GM23248 (cell line): ENCODE measurements around the gene CMKLR1.

Experiments
- EZH2 ChIP-seq: fragments of 200-600 bp; sonication (generic); IDR thresholded peaks from 2 replicates; pipeline ENCODE4 v1.6.1; 2018; ENCODE audit warnings: antibody characterized with exemption, mild to moderate bottlenecking; ENCODE audit not compliant: insufficient read depth, poor library complexity, severe bottlenecking
- EZH2phosphoT487 ChIP-seq: fragments of 200-600 bp; sonication (generic); IDR thresholded peaks from 2 replicates; pipeline ENCODE4 v1.6.1; 2018; ENCODE audit warnings: antibody characterized with exemption, moderate library complexity, mild to moderate bottlenecking, low read depth; ENCODE audit not compliant: insufficient read depth

DNA sequence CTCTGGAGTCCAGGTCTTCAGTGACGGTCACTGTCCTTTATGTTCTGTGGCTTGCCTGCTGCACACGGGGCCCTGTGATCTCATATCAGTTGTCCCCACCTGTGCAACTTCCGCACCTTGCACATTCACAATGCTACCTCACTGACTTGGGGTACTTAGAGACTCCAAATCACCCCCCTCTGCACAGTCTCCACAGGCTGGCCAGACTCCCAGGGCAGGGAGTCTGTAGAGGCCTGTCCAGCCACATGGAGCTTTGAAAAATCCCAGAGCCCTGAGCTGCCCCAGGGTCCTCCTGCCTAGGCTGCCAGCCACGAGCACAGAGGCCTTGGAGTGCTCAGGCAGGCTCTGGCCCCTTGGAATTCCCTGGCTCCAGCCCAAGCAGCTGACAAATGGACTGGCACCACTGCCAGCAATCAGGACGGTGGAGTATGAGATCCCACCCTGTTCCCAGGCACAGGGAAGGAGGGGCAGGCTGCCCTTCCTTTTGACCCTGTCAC lies 26.4 kb downstream of the CMKLR1 start:
- no peak for TF ChIP-seq EZH2
- TF ChIP-seq EZH2phosphoT487 = no peak
